Measurements from ENCODE around the gene RASA3.

- TF ChIP-seq, protein P1, sequence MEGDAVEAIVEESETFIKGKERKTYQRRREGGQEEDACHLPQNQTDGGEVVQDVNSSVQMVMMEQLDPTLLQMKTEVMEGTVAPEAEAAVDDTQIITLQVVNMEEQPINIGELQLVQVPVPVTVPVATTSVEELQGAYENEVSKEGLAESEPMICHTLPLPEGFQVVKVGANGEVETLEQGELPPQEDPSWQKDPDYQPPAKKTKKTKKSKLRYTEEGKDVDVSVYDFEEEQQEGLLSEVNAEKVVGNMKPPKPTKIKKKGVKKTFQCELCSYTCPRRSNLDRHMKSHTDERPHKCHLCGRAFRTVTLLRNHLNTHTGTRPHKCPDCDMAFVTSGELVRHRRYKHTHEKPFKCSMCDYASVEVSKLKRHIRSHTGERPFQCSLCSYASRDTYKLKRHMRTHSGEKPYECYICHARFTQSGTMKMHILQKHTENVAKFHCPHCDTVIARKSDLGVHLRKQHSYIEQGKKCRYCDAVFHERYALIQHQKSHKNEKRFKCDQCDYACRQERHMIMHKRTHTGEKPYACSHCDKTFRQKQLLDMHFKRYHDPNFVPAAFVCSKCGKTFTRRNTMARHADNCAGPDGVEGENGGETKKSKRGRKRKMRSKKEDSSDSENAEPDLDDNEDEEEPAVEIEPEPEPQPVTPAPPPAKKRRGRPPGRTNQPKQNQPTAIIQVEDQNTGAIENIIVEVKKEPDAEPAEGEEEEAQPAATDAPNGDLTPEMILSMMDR (conservative IDR thresholded peaks at IDR 0.05), result no peak
- TF ChIP-seq EZH2 (IDR thresholded peaks at IDR 0.05; ENCODE audit: low read depth), result no peak
Measured at GRCh38 chr13:113964251-113964995, 168.0 kb downstream of the RASA3 start.
